HG03103 (cell line): Measurements from ENCODE around the gene HSPB9.

Experiments
- ATAC-seq: cut with Tn5 transposase; IDR thresholded peaks from one replicate; pipeline ENCODE4 v1.9.1; 2021; ENCODE audit warnings: low read depth; ENCODE audit not compliant: unreplicated experiment

HSPB9 gene

GRCh38 chr17:42098730-42099399, 23.7 kb upstream of the HSPB9 start:
- ATAC-seq = no peak

DNA sequence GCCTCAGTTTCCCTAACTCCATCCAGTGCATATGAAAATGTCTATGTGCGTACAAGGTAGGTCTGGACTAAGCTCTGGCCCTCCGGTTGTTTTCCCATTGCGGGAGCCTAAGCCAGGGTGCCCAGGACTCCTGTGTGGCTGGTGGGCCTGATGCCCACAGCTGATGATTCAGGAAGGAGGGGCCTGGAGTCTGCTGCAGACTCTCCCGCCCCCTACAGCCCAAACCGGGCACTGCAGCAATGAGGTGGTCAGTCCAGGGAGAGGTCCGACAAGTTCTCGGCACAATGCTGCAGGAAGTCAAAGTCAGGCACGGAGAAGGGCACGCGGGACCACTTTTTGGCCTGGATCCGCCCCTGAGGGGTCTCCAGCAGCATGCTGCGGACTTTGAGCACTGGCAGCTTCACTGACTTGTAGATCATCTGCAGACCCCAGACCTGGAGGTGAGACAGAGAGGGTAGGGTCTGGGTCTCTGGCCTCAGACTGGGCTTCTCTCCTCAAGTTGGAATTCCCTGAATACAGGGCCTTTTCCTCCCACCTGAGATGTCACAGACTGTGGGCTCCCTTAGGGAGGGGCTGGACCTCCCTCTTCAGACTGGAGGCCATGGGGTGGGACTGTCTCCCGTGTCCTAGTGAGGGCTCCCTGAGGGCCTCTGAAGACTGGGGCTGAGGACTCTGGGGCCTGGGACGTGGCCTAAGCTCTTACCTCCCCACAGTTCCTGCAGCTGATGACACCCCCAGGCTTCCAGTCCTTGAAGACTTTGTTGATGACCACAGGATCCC, 20.9 kb upstream of the HSPB9 start:
- ATAC-seq = no peak

DNA sequence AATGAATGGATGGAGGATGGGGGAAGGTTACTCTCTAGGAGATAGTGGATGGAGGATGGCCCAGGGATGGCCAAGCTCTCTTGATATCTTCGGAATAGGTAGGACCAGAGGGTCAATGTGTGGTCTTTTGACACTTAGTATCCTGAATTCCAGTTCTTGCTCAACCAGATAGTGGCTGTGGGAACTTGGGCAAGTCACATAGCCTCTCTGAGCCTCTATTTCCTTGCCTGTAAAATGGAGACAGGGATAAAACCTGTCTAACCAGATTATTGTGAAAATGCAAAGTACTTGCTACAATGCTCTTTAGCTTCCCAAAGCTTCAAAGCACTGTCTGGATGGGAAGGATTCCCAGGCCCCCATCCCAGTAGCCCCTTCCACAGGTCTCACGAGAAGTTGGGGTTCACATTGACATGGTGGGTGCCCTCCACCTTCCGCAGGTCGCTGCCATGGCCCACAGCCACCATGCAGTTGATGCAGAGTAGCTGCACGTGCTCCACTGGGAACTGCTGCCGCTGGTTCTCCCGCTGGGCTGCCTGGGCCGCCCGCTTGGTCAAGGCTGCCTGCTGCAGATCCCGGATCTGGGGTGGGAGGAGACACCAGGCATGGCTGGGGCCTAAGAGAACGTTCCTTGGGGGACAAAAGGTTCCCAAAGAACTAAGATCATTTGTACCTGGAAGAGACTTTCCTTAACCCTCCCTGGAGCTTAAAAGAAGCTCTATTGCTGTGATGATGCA, 19.2 kb upstream of the HSPB9 start:
- ATAC-seq = no peak

GRCh38 chr17:42104264-42104663, 18.3 kb upstream of the HSPB9 start:
- no peak for ATAC-seq

- no peak for ATAC-seq
Observed at GRCh38 chr17:42106009-42106408, 16.6 kb upstream of the HSPB9 start.

GRCh38 chr17:42107124-42107523, 15.5 kb upstream of the HSPB9 start:
- ATAC-seq = no peak

GRCh38 chr17:42107597-42108576, 14.7 kb upstream of the HSPB9 start:
- peak; percentile 53 for ATAC-seq

- ATAC-seq = no peak
Observed at GRCh38 chr17:42109086-42109485, 13.5 kb upstream of the HSPB9 start.

- ATAC-seq = no peak
Observed at GRCh38 chr17:42110301-42111264, 12.0 kb upstream of the HSPB9 start.

DNA sequence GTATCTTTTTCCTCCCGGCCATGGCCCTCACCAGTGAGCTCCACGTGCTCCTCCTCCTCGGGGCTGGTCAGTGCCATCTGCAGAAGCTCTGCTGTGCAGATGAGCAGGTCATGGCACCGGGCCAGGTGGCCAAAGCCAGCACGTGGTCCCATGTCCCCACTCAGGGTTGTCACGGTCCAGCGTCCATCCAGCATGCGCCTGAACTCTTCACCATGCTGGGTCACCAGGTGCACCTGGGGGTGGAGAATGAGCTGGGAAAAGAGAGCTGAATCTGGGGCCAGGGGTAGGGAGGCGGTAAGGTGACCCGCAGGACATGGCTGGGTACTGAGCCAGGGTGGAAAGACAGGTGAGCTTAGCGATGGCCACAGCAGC, 11.4 kb upstream of the HSPB9 start:
- no peak for ATAC-seq

- no peak for ATAC-seq
Observed at GRCh38 chr17:42111871-42112551, 10.6 kb upstream of the HSPB9 start.

GRCh38 chr17:42112552-42113176, 9.9 kb upstream of the HSPB9 start, which contains the start of gene DHX58:
TSS of gene DHX58 (minus strand) at chr17:42112714. CDS start at chr17:42111892, 822 bp downstream.
- peak; percentile 48 for ATAC-seq

- no peak for ATAC-seq
Observed at GRCh38 chr17:42113293-42114069, 9.1 kb upstream of the HSPB9 start.

GRCh38 chr17:42114118-42114517, 8.5 kb upstream of the HSPB9 start:
- ATAC-seq = no peak

GRCh38 chr17:42116705-42117396, 5.8 kb upstream of the HSPB9 start:
- ATAC-seq = no peak

- no peak for ATAC-seq
Observed at GRCh38 chr17:42117397-42118125, 5.0 kb upstream of the HSPB9 start.
